GM18505 (cell line): Measurements from ENCODE around the gene CACNA1C.

Experiments
- ATAC-seq: cut with Tn5 transposase; IDR thresholded peaks from one replicate; pipeline ENCODE4 v1.9.1; 2021; ENCODE audit not compliant: unreplicated experiment
- POLR2A ChIP-seq: IDR thresholded peaks from 4 replicates; pipeline ENCODE4 v1.6.1; 2011; ENCODE audit warnings: borderline replicate concordance; ENCODE audit not compliant: insufficient read depth, insufficient read length; ENCODE audit errors: extremely low read depth

CACNA1C gene

DNA sequence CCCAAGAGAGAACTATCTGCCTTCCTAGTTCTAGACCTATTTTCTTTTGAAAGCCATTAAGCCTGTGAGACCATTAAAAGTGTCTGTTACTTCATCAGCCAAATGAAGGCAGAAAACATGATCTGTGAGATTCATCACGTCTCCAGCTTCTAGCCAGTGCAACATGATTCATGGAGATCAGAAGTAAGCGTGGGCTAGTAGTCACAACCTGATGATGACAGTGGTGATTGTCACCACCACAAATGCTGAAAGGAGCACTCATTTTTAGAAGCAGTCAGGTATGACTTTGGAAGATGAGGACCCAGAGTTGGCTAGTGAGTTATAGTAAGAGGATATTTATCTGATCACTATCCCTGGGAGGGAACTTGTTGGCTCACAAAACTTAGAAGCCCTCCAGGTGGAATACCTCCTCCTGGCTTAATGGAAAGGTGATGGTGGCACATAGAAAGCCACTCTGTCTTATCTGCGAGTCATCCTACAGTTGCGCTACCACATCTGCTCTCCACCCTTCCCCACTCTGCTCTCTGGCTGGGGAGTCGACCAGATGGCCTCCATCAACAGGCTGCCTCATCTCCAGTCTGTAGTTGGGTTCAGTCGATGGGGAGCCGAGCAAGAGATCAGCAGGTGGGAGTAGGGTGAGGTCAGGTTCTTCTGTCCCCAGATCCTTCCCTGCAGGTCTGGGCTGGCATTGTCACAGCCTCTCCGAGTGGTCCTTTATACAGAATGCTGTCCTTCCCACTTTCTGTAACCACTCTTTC, 424.4 kb downstream of the CACNA1C start:
- ATAC-seq, result no peak
- TF ChIP-seq POLR2A, result no peak

DNA sequence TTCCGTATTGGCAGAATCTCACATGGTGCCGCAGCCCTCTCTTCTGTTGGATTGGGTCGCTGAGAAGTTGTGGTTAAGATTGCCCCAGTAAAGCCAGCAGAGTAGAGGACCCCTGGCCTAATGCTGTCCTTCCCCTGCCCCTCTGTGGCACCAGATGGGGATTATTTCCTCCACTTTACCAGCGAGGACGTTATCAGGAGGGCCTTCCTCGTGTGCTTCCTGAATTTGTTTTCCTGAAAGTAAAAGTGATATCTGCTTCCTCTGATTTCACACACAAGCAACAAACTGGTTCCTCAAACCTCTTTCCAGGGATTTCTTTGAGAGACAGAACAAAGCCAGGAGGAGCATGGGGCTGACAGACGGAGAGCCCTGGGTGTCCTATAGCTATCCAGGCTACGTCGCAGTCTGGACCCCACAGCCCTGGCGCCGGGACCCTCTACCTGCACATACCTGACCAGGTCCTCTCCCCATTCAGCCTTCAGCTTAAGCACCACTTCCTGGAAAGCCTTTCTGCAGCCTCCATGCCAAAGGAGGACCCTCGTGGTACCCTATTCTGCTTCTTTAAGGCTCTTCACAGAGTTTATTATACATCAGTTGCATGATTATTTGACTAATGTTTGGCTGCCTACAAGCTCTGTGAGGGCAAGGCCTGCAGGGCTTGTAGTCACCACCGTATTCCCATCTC, 427.2 kb downstream of the CACNA1C start:
- no peak for TF ChIP-seq POLR2A
- no peak for ATAC-seq

DNA sequence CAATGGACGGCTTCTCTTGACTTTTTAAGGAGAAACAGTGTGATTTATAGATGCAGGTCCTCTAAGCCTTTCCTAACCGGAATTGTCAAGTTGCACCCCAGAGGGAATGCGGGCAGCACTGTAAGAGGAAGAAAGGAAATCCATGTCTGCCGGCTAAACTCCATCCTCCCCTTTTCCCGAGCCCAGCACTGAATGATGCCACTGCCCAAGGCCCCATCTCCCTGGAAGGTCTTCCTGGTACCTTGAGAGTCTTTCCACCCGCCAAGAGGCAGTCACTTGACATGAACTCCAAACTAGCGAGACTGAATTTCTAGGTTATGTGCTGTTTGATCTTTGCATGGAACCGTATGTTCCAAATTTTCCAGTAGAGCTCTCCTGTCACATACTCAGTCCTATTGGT, 428.6 kb downstream of the CACNA1C start:
- ATAC-seq, result no peak
- TF ChIP-seq POLR2A, result no peak

DNA sequence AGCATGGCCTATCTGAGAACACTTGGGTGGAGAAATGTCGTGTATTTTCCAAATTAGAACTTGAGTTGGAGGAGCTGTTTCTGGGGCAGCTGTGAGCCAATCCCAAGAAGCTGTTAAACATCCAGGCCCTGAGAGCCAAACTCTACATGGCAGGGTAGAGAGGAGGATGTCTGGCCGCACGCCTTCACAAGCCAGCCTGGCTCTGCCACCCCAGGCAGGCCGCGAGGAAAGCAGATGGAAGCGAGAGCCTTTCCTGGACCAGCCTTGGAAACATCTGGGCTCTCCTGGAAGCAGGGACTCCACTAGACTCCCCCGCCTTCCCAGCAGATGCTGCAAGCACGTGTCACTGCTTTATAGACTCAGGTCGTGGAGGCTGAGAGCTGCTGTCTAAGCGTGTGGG, 429.2 kb downstream of the CACNA1C start:
- no peak for TF ChIP-seq POLR2A
- ATAC-seq, result no peak

DNA sequence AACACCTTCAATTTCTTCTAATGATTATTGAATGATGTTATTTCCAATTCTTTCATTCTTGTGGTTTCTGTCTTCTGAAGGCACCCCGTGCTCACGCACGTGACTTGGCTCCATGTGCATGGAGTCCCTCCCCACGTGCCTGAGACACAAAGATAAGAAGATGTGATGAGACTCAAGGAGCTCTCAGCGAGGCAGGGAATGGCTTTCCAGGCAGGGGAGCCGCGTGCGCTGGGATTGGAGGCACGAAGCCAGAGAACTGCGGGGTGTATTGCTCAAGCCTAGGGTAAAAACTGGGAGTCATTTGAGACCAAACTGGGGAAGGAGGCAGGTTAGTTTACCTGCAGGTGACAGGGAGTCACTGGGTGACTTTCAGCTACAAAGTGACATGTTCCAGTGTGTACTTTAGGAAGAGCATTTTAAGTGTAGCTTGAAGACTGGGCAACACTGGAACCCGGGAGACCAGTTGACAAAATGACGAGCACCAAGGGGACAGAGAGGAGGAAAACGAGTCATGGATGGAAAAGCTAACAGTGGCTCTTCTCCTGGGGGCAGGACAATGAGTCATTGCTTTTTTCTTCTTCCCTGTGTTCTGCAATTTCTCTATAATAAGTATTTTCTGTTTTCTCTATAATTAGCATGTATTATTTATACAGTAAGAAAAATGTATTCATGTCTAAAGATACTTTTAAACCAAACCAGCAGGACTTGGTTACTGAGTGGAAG, 430.3 kb downstream of the CACNA1C start:
- TF ChIP-seq POLR2A, result no peak
- no peak for ATAC-seq

DNA sequence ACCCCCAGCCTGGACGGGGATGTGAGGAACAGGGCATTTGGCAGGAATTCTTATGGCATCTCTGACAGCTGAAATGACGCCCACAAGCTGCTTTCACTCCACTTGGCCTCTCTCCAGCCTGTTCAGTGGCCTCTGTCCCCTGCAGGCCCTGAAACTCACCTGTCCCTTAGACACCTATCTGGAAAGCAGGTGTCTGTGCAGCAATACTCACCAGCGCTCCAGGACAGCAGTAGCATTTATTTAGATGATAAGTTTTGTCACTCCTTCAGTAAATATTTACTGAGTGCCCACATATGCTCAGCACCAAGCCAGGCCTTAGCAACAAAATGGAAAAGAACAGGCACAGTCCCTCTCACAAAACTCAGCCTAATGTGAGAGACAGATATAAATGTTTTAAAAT, 430.9 kb downstream of the CACNA1C start:
- no peak for TF ChIP-seq POLR2A
- ATAC-seq, result no peak

DNA sequence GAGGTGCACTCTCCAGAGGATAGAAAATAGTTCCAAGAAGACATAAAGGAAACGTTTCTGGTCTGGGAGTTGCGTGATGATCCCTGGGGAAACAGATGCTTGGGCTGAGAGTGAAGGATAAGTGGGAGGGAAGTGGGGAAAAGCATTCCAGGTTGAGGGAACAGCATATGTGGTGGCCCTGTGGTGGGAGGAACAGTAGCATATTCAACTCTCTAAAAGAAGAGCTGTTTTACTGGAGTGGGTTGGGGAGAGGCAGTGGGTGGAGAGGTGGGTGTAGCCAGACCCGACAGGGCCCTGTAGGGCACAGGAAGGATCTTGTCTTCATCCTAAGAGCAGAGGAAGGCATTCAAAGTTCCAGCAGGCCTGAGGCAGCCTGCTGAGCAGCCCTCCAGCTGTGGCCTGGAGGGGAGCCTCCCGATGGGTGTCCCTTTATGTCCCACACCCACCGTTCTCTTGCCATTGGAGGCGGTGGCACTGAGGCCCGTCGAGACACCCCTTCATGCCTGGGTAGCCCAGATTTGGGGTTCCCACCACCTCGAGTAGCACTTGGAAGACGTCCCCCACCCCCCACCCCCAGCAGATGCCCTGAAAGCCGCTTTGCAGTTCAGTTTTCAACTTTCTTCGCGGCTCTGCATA, 431.5 kb downstream of the CACNA1C start:
- TF ChIP-seq POLR2A, result no peak

DNA sequence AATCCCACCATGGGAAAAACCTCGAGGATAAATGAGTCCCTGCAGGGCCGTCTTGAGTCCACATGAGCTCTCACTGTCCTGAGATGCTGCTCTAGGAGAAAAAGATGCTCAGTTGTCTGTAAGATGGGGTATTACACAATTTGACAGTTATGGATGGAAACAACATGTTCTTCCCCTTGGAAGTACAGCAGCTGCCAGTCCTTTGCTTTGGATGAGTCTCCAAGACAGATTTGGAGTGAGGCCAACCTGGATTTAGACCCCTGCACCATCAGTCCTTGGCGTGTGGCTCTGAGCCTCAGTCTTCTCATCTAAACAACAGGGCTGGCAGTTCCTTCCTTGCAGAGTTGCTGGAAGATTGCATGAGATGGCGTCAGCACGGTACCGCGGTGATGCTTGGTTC, 432.9 kb downstream of the CACNA1C start:
- no peak for ATAC-seq
- no peak for TF ChIP-seq POLR2A

More for the DNA sequence above, 431.5 kb downstream of the CACNA1C start:
- ATAC-seq, result no peak

DNA sequence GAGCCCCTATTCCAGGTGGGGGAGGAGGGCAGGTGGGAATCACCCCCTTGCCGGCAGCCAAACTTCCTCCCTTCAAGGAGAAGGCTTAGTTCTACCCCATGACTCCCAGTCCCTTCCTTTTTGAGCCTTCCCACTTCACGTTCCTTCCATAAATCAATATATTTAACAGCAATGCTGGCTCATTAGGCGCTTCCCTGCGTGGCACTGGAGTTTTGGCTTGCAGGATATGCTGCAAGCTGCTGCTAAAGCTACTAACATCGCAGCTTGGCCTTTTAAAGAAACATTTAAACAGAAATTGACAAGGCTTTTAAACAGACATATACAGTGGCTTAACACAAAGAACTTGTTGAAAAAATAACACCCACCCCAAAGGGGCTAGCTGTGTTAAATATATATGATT, 434.0 kb downstream of the CACNA1C start:
- no peak for TF ChIP-seq POLR2A
- ATAC-seq, result no peak

DNA sequence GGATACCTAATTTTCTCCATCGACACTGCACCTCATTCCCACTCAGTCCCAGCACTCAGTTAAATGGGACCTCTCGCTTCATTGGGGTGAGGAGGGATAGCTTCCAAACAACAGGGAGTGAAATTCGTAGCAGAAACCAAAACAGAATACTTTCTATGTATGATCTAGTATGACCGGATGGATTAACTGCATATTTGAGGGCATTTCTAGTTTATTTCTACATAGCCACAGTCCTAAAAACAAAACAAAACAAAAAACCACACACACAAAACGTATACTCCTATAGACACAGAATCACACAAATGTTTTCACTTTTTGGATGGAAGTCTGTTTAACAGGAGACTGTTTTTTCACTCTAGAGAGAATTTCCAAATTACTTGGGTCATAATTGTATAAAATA, 434.5 kb downstream of the CACNA1C start:
- no peak for ATAC-seq
- TF ChIP-seq POLR2A, result no peak

DNA sequence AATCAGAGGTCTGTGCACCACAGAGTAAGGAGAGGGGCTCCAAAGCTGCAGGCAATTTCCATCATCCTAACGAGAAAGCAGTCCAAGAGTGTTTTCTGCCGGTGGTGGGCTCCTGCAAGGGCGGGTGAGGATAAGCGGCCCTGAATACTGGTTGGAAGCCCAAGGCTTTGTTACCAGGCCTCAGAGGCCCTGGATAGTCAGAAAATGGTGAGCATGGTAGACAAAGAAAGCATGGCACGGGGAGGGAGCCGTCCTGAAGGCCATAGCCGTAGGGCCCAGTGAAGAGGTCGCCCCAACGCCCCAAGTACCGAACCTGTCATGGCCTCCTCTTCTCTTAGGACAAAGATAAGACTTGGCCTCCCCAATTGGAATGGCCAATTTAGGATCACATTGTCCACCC, 435.3 kb downstream of the CACNA1C start:
- no peak for TF ChIP-seq POLR2A
- ATAC-seq, result no peak

DNA sequence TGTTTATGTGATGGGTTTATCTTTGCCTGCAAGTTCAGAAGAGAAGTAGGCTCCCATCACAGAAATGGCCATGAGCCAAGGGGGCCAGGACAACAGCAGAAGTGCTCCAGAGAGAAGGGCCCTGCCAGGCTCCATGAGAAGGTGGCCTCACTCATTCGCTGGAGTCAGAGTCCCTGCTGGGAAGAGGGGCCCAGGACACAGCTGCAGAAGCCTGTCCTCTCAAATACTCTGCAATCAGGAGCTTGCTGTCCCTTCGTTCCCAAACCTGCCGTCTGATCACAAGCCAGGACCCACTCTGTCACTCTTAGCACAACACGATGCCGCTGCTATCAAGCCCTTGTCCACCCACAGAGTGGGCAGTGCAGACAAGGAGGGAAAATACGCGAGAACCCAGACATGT, 435.8 kb downstream of the CACNA1C start:
- no peak for ATAC-seq
- no peak for TF ChIP-seq POLR2A

DNA sequence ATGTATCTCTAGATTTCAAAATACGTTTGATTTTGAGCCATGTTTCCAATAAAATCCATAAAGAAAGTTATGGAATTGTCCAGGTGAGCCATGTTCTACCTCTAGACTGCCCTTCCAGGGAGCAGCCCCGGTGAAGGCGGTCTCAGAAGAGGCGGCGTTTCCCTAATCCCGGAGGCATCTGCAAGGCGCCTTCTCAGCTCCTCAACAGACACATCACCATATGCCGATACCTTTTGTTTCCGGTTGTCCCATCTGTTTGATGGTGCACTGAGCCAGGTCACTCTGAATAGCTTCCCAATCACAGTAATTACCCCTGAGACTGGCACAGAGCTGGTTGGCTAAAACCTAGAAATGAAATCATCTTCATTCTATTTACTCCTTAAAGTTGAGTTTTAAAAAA, 436.5 kb downstream of the CACNA1C start:
- TF ChIP-seq POLR2A, result no peak
- ATAC-seq, result no peak
